OCI-LY7 (cell line): ENCODE results near the gene MTERF1. TPM values are rescaled to one million over a fixed set of nuclear protein-coding genes. Genes with fewer than 3 reads are reported as not detected.

Experiments used
- BruUV-seq: library from RNA; stranded (reverse); fragments of 400-500 nt; replicated peaks from 2 replicates; lab custom pipeline; 2021; lab: Mats Ljungman, UMichigan
- CTCF ChIA-PET: fragments of 300-600 bp; sonication (Branson Sonifier 250); formaldehyde crosslinking; loops from one replicate; lab custom pipeline; 2022; ENCODE audit warnings: antibody characterized with exemption; ENCODE audit not compliant: unreplicated experiment; lab: Charles Lee
- POLR2A ChIA-PET: fragments of 300-600 bp; sonication (Branson Sonifier 250); formaldehyde crosslinking; loops from one replicate; lab custom pipeline; 2022; ENCODE audit warnings: antibody characterized with exemption; lab: Charles Lee
- DNase-seq: peaks from one replicate; pipeline ENCODE4 v3.0.0-alpha.2; 2015; ENCODE audit warnings: low spot score
- H2AFZ ChIP-seq: fragments of 200-600 bp; sonication (generic), shearing (Covaris generic); 2 replicates; pipeline ENCODE4 v1.6.1; 2014; ENCODE audit warnings: mild to moderate bottlenecking, antibody characterized with exemption, low read length, moderate library complexity
- H3K27ac ChIP-seq: fragments of 200-600 bp; sonication (generic); 2 replicates; pipeline ENCODE4 v1.5.1; 2014; ENCODE audit warnings: mixed run types, low read depth, mild to moderate bottlenecking, moderate library complexity, low read length, inconsistent platforms; ENCODE audit not compliant: poor library complexity, severe bottlenecking
- H3K36me3 ChIP-seq: fragments of 200-600 bp; sonication (generic); 2 replicates; pipeline ENCODE4 v1.6.1; 2014; ENCODE audit warnings: mild to moderate bottlenecking, antibody characterized with exemption, low read length, moderate library complexity, mixed read lengths; ENCODE audit not compliant: insufficient read depth
- H3K4me1 ChIP-seq: fragments of 200-600 bp; sonication (generic); 2 replicates; pipeline ENCODE4 v1.5.1; 2014; ENCODE audit warnings: mild to moderate bottlenecking, low read length; ENCODE audit not compliant: insufficient read depth, poor library complexity, severe bottlenecking
- H3K4me2 ChIP-seq: fragments of 200-600 bp; sonication (generic); 2 replicates; pipeline ENCODE4 v1.6.1; 2014; ENCODE audit warnings: mild to moderate bottlenecking, low read length
- H3K4me3 ChIP-seq: fragments of 200-600 bp; sonication (generic); 2 replicates; pipeline ENCODE4 v1.5.1; 2014; ENCODE audit warnings: mild to moderate bottlenecking, low read depth, low read length; ENCODE audit not compliant: poor library complexity, severe bottlenecking
- H3K79me2 ChIP-seq: fragments of 200-600 bp; sonication (generic); 2 replicates; pipeline ENCODE4 v1.6.1; 2016; ENCODE audit warnings: low read depth, mild to moderate bottlenecking, low read length, moderate library complexity, mixed read lengths; ENCODE audit not compliant: insufficient read depth
- H3K9me2 ChIP-seq: fragments of 200-600 bp; sonication (generic); 2 replicates; pipeline ENCODE4 v1.6.1; 2016; ENCODE audit warnings: mild to moderate bottlenecking, low read length, mixed read lengths; ENCODE audit not compliant: insufficient read depth
- H3K9me3 ChIP-seq: fragments of 200-600 bp; sonication (generic); 2 replicates; pipeline ENCODE4 v1.6.1; 2014; ENCODE audit warnings: mild to moderate bottlenecking, mixed run types, low read length, mixed read lengths
- H4K20me1 ChIP-seq: fragments of 200-600 bp; sonication (generic); 2 replicates; pipeline ENCODE4 v1.6.1; 2014; ENCODE audit warnings: mild to moderate bottlenecking, antibody characterized with exemption, low read length, moderate library complexity, mixed read lengths; ENCODE audit not compliant: insufficient read depth
- EZH2phosphoT487 ChIP-seq: fragments of 200-600 bp; sonication (generic); IDR thresholded peaks from 2 replicates; pipeline ENCODE4 v1.6.1; 2018; ENCODE audit warnings: low read depth, borderline replicate concordance, mild to moderate bottlenecking, mixed run types, antibody characterized with exemption, low read length, moderate library complexity, mixed read lengths
- intact Hi-C: fragments of 100-400 bp; cut with micrococcal nuclease; formaldehyde crosslinking; loops from one replicate; pipeline ENCODE4 v1.10.0; 2022; ENCODE audit not compliant: unreplicated experiment
- total RNA-seq, 2 experiments: library from RNA; depleted of rRNA in 1 of 2; stranded (reverse); fragments of >200 nt in 1 of 2; shearing (Covaris generic) in 1 of 2; gene quantifications; 2 replicates each; pipeline ENCODE4 v1.2.3, GENCODE V29; 2014 to 2022
- TF ChIP-seq, protein P1 (sequence below): fragments of 200-600 bp; sonication (generic); conservative IDR thresholded peaks from 2 replicates; pipeline ENCODE4 v1.5.1; 2014; ENCODE audit warnings: mild to moderate bottlenecking, antibody characterized with exemption, low read length, moderate library complexity, mixed read lengths

MTERF1 gene
- total RNA-seq, 2 experiments from 2014 or later, result 12.6 to 21.4 TPM

DNA sequence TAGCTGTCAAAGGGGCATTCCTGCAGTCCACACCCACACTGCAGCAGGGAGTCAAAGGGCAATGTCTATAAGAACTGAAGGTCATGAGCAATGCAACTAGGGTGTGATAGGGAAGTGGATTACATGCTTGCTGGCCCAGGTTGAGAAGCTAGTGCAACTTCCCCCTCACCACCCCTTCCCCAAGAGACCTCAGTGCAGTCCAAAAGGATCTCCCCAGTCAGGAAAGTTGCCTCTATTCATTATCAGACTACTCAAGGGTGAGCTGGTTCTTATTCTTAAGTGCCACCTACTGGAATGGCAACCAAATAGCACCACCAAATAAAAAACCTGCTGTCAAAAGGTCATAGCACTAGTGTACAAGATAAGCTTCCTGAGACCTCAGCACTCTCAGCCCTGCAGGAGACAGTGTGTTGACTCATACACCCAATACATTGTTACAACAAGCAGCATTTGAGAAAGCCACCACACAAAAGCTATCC is 28.2 kb downstream of the MTERF1 start:
- DNase-seq, result peak; percentile 45
- BruUV-seq, result no TSS peak
- ChIA-PET POLR2A (interaction anchor here (0.6 to 2.1 kb wide), 3 partner anchors 8 to 466 kb away, joined by 3 to 6 read pairs (median 3); no protein-coding TSS in a partner anchor), CTCF (interaction anchor here (0.6 kb wide), 1 partner anchor 29 kb away, joined by 3 read pairs; no protein-coding TSS in a partner anchor)
- TF ChIP-seq EZH2phosphoT487, result no peak
- TF ChIP-seq, protein P1, sequence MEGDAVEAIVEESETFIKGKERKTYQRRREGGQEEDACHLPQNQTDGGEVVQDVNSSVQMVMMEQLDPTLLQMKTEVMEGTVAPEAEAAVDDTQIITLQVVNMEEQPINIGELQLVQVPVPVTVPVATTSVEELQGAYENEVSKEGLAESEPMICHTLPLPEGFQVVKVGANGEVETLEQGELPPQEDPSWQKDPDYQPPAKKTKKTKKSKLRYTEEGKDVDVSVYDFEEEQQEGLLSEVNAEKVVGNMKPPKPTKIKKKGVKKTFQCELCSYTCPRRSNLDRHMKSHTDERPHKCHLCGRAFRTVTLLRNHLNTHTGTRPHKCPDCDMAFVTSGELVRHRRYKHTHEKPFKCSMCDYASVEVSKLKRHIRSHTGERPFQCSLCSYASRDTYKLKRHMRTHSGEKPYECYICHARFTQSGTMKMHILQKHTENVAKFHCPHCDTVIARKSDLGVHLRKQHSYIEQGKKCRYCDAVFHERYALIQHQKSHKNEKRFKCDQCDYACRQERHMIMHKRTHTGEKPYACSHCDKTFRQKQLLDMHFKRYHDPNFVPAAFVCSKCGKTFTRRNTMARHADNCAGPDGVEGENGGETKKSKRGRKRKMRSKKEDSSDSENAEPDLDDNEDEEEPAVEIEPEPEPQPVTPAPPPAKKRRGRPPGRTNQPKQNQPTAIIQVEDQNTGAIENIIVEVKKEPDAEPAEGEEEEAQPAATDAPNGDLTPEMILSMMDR, result peak; percentile 73
- intact Hi-C loops, result no loop called here
- H3K79me2 ChIP-seq, result no peaks in the 10 kb centered on the region
- no peaks in the 10 kb centered on the region for H3K36me3 ChIP-seq
- no peaks in the 10 kb centered on the region for H3K9me3 ChIP-seq
- H3K4me1 ChIP-seq, result no peaks in the 10 kb centered on the region
- H3K27ac ChIP-seq, result no peak overlapping the region
- no peaks in the 10 kb centered on the region for H3K9me2 ChIP-seq
- no peak overlapping the region for H3K4me2 ChIP-seq
- no peaks in the 10 kb centered on the region for H4K20me1 ChIP-seq
- no peak overlapping the region for H2AFZ ChIP-seq
- H3K4me3 ChIP-seq, result no peak overlapping the region

DNA sequence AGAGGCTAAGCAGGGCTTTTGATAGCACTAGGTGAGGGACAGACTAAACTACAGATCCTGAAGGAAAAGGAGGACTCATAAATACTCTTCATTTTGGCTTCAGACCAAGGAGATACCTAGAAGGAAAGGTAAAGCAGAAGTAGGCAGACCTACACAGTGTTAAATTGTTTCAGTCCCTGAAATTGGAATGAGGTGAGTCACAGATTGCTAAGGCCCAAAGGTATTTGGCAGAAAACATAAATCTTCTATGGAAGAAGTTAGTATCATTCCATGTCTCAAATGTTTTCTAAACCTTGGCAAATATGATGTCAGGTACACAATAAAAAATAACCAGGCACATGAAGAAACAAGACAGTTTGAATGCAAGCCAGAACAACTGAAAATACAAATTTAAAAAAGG is 30.0 kb downstream of the MTERF1 start:
- H3K79me2 ChIP-seq, result no peaks in the 10 kb centered on the region
- no TSS peak for BruUV-seq
- TF ChIP-seq, protein P1, result no peak
- no peak for TF ChIP-seq EZH2phosphoT487
- H4K20me1 ChIP-seq, result no peaks in the 10 kb centered on the region
- ChIA-PET CTCF (no interaction called here), POLR2A (no interaction called here)
- no peaks in the 10 kb centered on the region for H3K36me3 ChIP-seq
- no peak for DNase-seq
- intact Hi-C loops, result no loop called here
- no peaks in the 10 kb centered on the region for H3K9me3 ChIP-seq
- no peak overlapping the region for H2AFZ ChIP-seq
- no peak overlapping the region for H3K4me2 ChIP-seq
- no peak overlapping the region for H3K4me3 ChIP-seq
- no peaks in the 10 kb centered on the region for H3K9me2 ChIP-seq
- no peak overlapping the region for H3K27ac ChIP-seq
- H3K4me1 ChIP-seq, result no peaks in the 10 kb centered on the region

DNA sequence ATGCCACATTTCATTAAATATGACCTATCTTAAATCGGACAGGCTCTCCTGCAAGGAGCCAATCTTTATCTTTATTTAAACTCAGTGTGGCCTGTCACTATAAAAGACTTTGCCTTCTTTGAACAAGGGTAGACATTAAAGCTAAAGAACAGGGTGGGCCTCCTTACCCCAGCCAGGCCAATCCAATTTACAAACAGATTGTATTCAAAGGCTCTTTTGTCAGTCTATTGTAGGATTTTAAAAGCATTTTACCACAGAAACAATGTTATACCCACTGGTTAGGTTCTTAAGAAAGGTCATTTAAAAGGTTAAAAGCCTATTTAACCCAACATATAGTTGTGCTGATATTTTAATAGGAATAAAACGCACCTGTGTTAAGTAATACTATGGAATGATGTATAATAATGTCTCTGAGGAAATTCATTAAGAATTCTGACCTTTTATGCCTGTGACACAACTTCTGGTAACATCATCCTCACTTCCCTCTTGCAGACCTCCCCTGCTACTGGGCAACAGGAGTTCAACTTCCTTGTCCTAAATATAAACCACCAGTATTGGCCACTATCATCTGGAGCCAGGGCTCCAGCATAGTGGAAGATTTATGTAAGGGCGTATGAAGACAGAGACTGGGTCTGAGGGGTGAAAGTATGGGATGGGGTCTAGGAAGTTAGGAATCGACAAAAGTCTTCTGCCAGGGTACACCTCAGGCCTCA is 32.5 kb downstream of the MTERF1 start:
- no TSS peak for BruUV-seq
- no peaks in the 10 kb centered on the region for H4K20me1 ChIP-seq
- no peak overlapping the region for H3K4me3 ChIP-seq
- TF ChIP-seq EZH2phosphoT487, result no peak
- no peaks in the 10 kb centered on the region for H3K79me2 ChIP-seq
- no peak overlapping the region for H2AFZ ChIP-seq
- H3K4me2 ChIP-seq, result no peak overlapping the region
- H3K9me3 ChIP-seq, result peaks cover under 1% of the 10 kb centered on the region; the same call in 1 of the 2 replicates
- POLR2A ChIA-PET, result interaction anchor here (0.7 kb wide), 1 partner anchor 109 kb away, joined by 3 read pairs; no protein-coding TSS in a partner anchor
- intact Hi-C loops, result no loop called here
- no peaks in the 10 kb centered on the region for H3K9me2 ChIP-seq
- no peak overlapping the region for H3K27ac ChIP-seq
- peaks cover 10% of the 10 kb centered on the region for H3K4me1 ChIP-seq
- no peaks in the 10 kb centered on the region for H3K36me3 ChIP-seq
- CTCF ChIA-PET, result no interaction called here
- DNase-seq, result no peak
